Measurements from ENCODE around the gene MAPK7.

GRCh38 chr17:19360772-19361171 is 17.5 kb upstream of the MAPK7 start:
- no peak for TF ChIP-seq CTCF (IDR thresholded peaks at IDR 0.05; ENCODE audit: insufficient read depth, low read length, poor library complexity, severe bottlenecking)
- TF ChIP-seq EZH2phosphoT487 (conservative IDR thresholded peaks at IDR 0.05; ENCODE audit: low read length): no peak

Measured in SU-DHL-6 (cell line).